ENCODE data around the gene AIFM1.

Gene AIFM1

GRCh38 chrX:130167040-130167439, 1.4 kb upstream of the AIFM1 start:
- TF ChIP-seq, protein P1, sequence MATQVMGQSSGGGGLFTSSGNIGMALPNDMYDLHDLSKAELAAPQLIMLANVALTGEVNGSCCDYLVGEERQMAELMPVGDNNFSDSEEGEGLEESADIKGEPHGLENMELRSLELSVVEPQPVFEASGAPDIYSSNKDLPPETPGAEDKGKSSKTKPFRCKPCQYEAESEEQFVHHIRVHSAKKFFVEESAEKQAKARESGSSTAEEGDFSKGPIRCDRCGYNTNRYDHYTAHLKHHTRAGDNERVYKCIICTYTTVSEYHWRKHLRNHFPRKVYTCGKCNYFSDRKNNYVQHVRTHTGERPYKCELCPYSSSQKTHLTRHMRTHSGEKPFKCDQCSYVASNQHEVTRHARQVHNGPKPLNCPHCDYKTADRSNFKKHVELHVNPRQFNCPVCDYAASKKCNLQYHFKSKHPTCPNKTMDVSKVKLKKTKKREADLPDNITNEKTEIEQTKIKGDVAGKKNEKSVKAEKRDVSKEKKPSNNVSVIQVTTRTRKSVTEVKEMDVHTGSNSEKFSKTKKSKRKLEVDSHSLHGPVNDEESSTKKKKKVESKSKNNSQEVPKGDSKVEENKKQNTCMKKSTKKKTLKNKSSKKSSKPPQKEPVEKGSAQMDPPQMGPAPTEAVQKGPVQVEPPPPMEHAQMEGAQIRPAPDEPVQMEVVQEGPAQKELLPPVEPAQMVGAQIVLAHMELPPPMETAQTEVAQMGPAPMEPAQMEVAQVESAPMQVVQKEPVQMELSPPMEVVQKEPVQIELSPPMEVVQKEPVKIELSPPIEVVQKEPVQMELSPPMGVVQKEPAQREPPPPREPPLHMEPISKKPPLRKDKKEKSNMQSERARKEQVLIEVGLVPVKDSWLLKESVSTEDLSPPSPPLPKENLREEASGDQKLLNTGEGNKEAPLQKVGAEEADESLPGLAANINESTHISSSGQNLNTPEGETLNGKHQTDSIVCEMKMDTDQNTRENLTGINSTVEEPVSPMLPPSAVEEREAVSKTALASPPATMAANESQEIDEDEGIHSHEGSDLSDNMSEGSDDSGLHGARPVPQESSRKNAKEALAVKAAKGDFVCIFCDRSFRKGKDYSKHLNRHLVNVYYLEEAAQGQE (IDR thresholded peaks at IDR 0.05; ENCODE audit: insufficient read depth in 1 of 2, low read depth in 2 of 2, low read length in 2 of 2): no peak
- TF ChIP-seq TAF1 (IDR thresholded peaks at IDR 0.05; ENCODE audit: borderline replicate concordance, insufficient read depth, low read length) (no peak), SIN3A (IDR thresholded peaks at IDR 0.05; ENCODE audit: borderline replicate concordance, insufficient read depth, low read length) (no peak), FOXP2 (optimal IDR thresholded peaks at IDR 0.05; ENCODE audit: borderline replicate concordance, extremely low read depth, extremely low read length, insufficient read depth) (no peak), POLR2AphosphoS5 (IDR thresholded peaks at IDR 0.05; ENCODE audit: low read depth, low read length) (no peak)

- TF ChIP-seq FOXP2 (optimal IDR thresholded peaks at IDR 0.05; ENCODE audit: borderline replicate concordance, extremely low read depth, extremely low read length, insufficient read depth): no peak
These were observed 799 bp upstream of the AIFM1 start for GRCh38 chrX:130166503-130166777.

DNA sequence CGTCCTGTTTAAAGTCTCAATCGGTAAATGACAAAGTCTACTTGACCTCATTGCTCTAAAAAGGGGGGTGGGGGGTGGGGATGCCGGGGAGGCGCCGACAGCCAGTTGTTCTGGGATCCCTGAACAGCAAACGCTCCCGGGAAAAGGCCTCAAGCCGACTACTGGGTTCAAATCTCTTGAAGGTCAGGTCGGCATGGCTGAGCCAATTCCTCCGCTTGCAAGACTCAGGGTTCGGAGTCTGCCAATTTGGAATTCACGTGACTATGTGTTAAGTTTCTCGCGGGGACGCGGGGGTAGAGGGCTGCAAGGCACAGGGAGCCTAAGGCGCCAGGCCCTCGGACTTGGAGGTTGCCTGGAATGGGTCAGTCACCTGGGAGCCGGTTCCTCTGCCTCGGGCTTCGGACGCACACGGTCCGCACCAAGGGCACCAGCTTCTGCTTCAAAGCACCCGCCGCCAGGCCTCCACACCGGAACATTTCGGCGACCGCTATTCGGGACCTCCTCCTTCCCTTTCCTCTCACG, 399 bp downstream of the AIFM1 start:
- TF ChIP-seq SIN3A (IDR thresholded peaks at IDR 0.05; ENCODE audit: borderline replicate concordance, insufficient read depth, low read length) (no peak), TAF1 (IDR thresholded peaks at IDR 0.05; ENCODE audit: borderline replicate concordance, insufficient read depth, low read length) (no peak), FOXP2 (optimal IDR thresholded peaks at IDR 0.05; ENCODE audit: borderline replicate concordance, extremely low read depth, extremely low read length, insufficient read depth) (no peak), POLR2AphosphoS5 (IDR thresholded peaks at IDR 0.05; ENCODE audit: low read depth, low read length) (no peak)
- TF ChIP-seq, protein P1 (IDR thresholded peaks at IDR 0.05; ENCODE audit: insufficient read depth in 1 of 2, low read depth in 2 of 2, low read length in 2 of 2): no peak

DNA sequence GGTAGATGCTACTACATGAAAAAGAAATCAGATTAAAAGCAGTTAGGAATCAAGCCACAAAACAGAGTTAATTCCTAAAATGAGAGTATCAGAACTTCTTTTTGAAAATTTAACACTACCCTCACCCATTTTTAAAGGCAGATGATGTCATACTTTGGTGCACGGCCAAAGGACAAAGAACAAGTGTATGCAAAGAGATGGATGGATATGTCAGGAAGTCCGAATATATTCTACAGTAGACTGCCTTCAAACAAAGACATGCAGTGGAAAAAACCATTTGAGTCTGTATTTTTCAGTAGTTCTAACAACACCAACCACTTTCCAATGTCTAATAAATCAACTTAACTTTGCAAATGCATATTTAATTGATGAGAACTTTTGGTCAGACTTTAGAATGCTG, 2.2 kb downstream of the AIFM1 start:
- TF ChIP-seq SIN3A (IDR thresholded peaks at IDR 0.05; ENCODE audit: borderline replicate concordance, insufficient read depth, low read length): no peak
- TF ChIP-seq TAF1 (IDR thresholded peaks at IDR 0.05; ENCODE audit: borderline replicate concordance, insufficient read depth, low read length): no peak
- no peak for TF ChIP-seq FOXP2 (optimal IDR thresholded peaks at IDR 0.05; ENCODE audit: borderline replicate concordance, extremely low read depth, extremely low read length, insufficient read depth)
- TF ChIP-seq, protein P1 (IDR thresholded peaks at IDR 0.05; ENCODE audit: insufficient read depth in 1 of 2, low read depth in 2 of 2, low read length in 2 of 2): no peak
- TF ChIP-seq POLR2AphosphoS5 (IDR thresholded peaks at IDR 0.05; ENCODE audit: low read depth, low read length): no peak

DNA sequence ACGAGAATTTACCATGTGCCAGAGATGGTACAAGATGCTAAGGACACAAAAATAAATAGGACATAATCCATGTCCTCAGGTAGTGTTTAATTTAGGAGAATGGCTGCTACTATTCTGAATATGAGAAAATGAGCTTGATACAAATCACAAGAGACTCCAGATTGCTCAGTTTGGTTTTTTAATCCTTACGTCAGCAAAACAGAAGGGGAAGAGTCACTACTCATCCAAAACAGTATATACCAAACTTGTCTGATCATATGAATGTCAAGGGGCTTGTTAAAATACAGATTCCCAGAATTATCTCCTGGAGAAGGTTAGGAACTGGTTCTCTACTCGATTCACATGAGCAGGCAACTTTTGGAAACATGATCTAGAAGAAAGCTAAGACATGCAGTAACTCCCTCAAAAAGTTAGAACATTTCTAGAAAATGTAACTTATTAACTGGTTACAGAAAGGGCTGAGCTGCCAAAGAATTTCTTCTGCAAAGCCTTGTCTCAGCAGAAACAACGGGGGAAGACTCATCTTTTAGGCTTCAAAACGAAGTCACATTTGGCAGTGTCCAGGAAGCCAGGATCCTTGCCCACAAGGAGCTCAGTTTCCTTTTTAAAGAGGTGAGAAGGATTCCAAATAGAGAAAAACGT, 3.4 kb downstream of the AIFM1 start:
- TF ChIP-seq, protein P1 (IDR thresholded peaks at IDR 0.05; ENCODE audit: insufficient read depth in 1 of 2, low read depth in 2 of 2, low read length in 2 of 2): no peak
- TF ChIP-seq SIN3A (IDR thresholded peaks at IDR 0.05; ENCODE audit: borderline replicate concordance, insufficient read depth, low read length) (no peak), TAF1 (IDR thresholded peaks at IDR 0.05; ENCODE audit: borderline replicate concordance, insufficient read depth, low read length) (no peak), POLR2AphosphoS5 (IDR thresholded peaks at IDR 0.05; ENCODE audit: low read depth, low read length) (no peak), FOXP2 (optimal IDR thresholded peaks at IDR 0.05; ENCODE audit: borderline replicate concordance, extremely low read depth, extremely low read length, insufficient read depth) (no peak)

Data from PFSK-1 (cell line).